Heart left ventricle (tissue), 16 donors: ENCODE data around the gene CRIP2. TPM values are rescaled to one million over a fixed set of nuclear protein-coding genes. Genes with fewer than 3 reads are reported as not detected.

Experiments
- ATAC-seq, 4 donors: fragments of 200-7000 bp; cut with Tn5 transposase; one replicate each; pipeline ENCODE4 v1.9.1; 2020 to 2022; ENCODE audit warnings: moderate library complexity in 4 of 4, mild to moderate bottlenecking in 3 of 4, moderate number of reproducible peaks in 1 of 4
- DNase-seq, 5 donors: peaks; one replicate each; pipeline ENCODE4 v3.0.0-alpha.2; 2020
- H3K27ac ChIP-seq, 12 donors: fragments of 200-600 bp; sonication (generic) in 4 of 12; one replicate each; pipeline versions ENCODE4 v1.5.0 to v1.8.0; 2016 to 2022; ENCODE audit warnings: mild to moderate bottlenecking in 2 of 12
- H3K27me3 ChIP-seq, 9 donors: fragments of 200-600 bp; sonication (generic) in 2 of 9; one replicate each; pipeline versions ENCODE4 v1.5.1 to v1.8.0; 2016 to 2022; ENCODE audit warnings: mild to moderate bottlenecking in 3 of 9
- H3K36me3 ChIP-seq, 9 donors: fragments of 200-600 bp; sonication (generic) in 2 of 9; one replicate each; pipeline versions ENCODE4 v1.5.0 to v1.8.0; 2018 to 2022; ENCODE audit warnings: mild to moderate bottlenecking in 2 of 9
- H3K4me1 ChIP-seq, 12 donors: fragments of 200-600 bp; sonication (generic) in 4 of 12; one replicate each; pipeline versions ENCODE4 v1.5.0 to v1.8.0; 2016 to 2022; ENCODE audit warnings: mild to moderate bottlenecking in 3 of 12
- H3K4me3 ChIP-seq, 12 donors: fragments of 200-600 bp; sonication (generic) in 4 of 12; one replicate each; pipeline versions ENCODE4 v1.5.0 to v1.8.0; 2017 to 2022; ENCODE audit warnings: mild to moderate bottlenecking in 9 of 12, moderate library complexity in 4 of 12
- H3K9me3 ChIP-seq, 12 donors: fragments of 200-600 bp; sonication (generic) in 4 of 12; one replicate each; pipeline versions ENCODE4 v1.5.0 to v1.8.0; 2016 to 2022; ENCODE audit warnings: mild to moderate bottlenecking in 1 of 12
- CTCF ChIP-seq, 12 donors: fragments of 200-600 bp; sonication (generic) in 4 of 12; IDR thresholded peaks; one replicate each; pipeline versions ENCODE4 v1.5.0 to v1.8.0; 2018 to 2022; ENCODE audit warnings: antibody characterized with exemption in 12 of 12, mild to moderate bottlenecking in 5 of 12
- POLR2A ChIP-seq, 2 donors: fragments of 450-650 bp; IDR thresholded peaks; one replicate each; pipeline ENCODE4 v1.6.1; 2017; ENCODE audit warnings: antibody characterized with exemption in 2 of 2, mild to moderate bottlenecking in 2 of 2, moderate library complexity in 2 of 2
- WGBS, 4 donors: extraction: QIAGEN DNeasy Blood & Tissue Kit in 2 of 4; methylation state at CpG; one replicate each; pipeline versions ENCODE4 v1.1.5 to v1.1.7; 2013 to 2018; 5-methylcytosine and 5-hydroxymethylcytosine counted together
- intact Hi-C, 10 donors: fragments of 100-400 bp; cut with DNase I; formaldehyde crosslinking; loops; one replicate each; pipeline versions ENCODE4 v1.11.1 to v1.14.2; 2022
- polyA plus RNA-seq, 2 donors: library from polyadenylated mRNA; stranded (reverse); fragments of 200-250 nt; gene quantifications; one replicate each; pipeline ENCODE4 v1.2.3, GENCODE V29; 2013
- total RNA-seq, 9 donors: library from RNA; depleted of rRNA in 2 of 9; stranded (reverse); fragments of >200 nt in 2 of 9; fragmentation: NEBNext Ultra II Directional in 3 of 9; extraction: Animal tissue kit (Norgen Biotek cat#: 25700) in 3 of 9; gene quantifications; one replicate each; pipeline versions ENCODE4 v1.1.0 to v1.2.4, GENCODE V29; 2016 to 2023
- donor health status: ischemic (EF 13 %, LVEDD 7.1; RV severe dilation, severe dysfunction).
- donor health status: healthy with polysubstance abuse.
- donor health status: DM: no; HTN: yes; CAD: no.
- donor health status: DM: no; HTN: no; CAD: no.
- donor health status: ischemic (EF 25% LVEDD 6.9; RV normal size, moderate dysfunction).
- donor health status: ischemic (EF 25% LVEDD 5.7; RV mildly dilated, moderate dysfunction).
- donor health status: healthy.
- donor health status: DM: yes; HTN: yes; CAD: no.
- donor health status: ischemic (EF 35%, LVEDD 5.7; RV mildly dilated, moderate dysfunction).
- donor health status: nonischemic (EF 11% LVEDD 7.7; RV severe dilation, severe dysfunction).
- donor health status: DM: yes; HTN: yes; CAD: no.
- donor health status: PGD.
- donor health status: ischemic (EF 29% LVEDD 5.4; RV normal size, mild dysfunction).
- donor health status: nonischemic (EF 23%, LVEDD 6.1; RV moderate dilation, normal function).

CRIP2 gene
- total and polyA plus RNA-seq, 11 donors: 695 to 1,715 (median 851) TPM

GRCh38 chr14:105430042-105430441, 44.6 kb upstream of the CRIP2 start:
- H3K27ac ChIP-seq: peak overlapping the region in 4 of 12 donors; percentile 18 to 54 (median 38)
- no peak for TF ChIP-seq CTCF (IDR thresholded peaks at IDR 0.05)
- no peak for TF ChIP-seq POLR2A (IDR thresholded peaks at IDR 0.05)
- no peak overlapping the region for H3K4me3 ChIP-seq
- peaks cover 0 to 20% (median 0%) of the 10 kb centered on the region in 9 donors for H3K36me3 ChIP-seq
- 71 to 79% (median 76%) methylated on average over 6 of the region's 6 CpGs for WGBS, 4 donors
- H3K9me3 ChIP-seq: peaks cover 0 to 13% (median 0%) of the 10 kb centered on the region in 12 donors
- intact Hi-C loops: no loop called here
- peak in 3 of 4 donors; percentile 21 to 62 (median 35) for ATAC-seq
- peaks cover 0 to 17% (median 6%) of the 10 kb centered on the region in 12 donors for H3K4me1 ChIP-seq
- no peak for DNase-seq
- no peaks in the 10 kb centered on the region for H3K27me3 ChIP-seq

DNA sequence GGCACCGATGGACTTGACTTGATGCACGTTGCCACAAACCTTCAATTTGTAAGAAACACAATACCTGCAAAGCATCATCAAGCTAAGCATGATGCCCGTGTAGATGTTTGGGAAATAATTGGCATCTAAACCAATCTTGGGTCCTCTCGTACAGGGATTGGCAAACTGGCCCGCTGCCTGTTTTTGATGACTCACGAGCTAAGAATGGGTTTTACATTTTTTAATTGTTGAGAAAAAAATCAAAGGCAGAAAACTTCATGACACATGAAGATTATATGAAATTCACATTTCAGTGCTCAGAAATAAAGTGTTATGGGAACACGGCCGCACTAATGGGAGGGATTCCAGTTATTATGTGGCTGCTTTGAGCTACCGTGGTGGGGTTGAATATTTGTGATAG, 44.1 kb upstream of the CRIP2 start:
- TF ChIP-seq POLR2A (IDR thresholded peaks at IDR 0.05): no peak
- TF ChIP-seq CTCF (IDR thresholded peaks at IDR 0.05): no peak
- peaks cover 0 to 19% (median 0%) of the 10 kb centered on the region in 9 donors for H3K36me3 ChIP-seq
- intact Hi-C loops: no loop called here
- H3K9me3 ChIP-seq: peaks cover 0 to 14% (median 0%) of the 10 kb centered on the region in 12 donors
- peak overlapping the region in 4 of 12 donors; percentile 20 to 54 (median 35) for H3K27ac ChIP-seq
- ATAC-seq (no peak), DNase-seq (no peak)
- H3K4me3 ChIP-seq: no peak overlapping the region
- H3K4me1 ChIP-seq: peaks cover 0 to 17% (median 6%) of the 10 kb centered on the region in 12 donors
- no peaks in the 10 kb centered on the region for H3K27me3 ChIP-seq
- 61 to 75% (median 69%) methylated on average over 9 of the region's 9 CpGs for WGBS, 4 donors

DNA sequence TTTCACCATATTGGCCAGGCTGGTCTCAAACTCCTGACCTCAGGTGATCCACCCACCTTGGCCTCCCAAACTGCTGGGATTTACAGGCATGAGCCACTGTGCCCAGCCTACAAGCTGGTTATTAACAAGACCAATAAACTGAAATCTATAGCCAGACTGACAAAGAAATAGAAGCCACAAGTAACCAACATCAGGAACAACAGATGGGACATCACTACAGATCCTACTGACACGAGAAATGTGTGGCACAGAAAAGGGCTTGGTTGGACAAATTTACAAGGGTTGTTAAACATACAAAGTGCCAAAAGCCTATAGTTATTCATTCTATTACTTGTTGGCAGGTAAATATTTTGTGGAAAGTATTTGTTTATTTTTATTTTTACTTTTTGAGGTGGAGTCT, 43.4 kb upstream of the CRIP2 start:
- H3K9me3 ChIP-seq: peaks cover 0 to 19% (median 0%) of the 10 kb centered on the region in 12 donors
- intact Hi-C loops: no loop called here
- WGBS, 4 donors: 96 to 100% (median 99%) methylated on average over 1 of the region's 1 CpG

DNA sequence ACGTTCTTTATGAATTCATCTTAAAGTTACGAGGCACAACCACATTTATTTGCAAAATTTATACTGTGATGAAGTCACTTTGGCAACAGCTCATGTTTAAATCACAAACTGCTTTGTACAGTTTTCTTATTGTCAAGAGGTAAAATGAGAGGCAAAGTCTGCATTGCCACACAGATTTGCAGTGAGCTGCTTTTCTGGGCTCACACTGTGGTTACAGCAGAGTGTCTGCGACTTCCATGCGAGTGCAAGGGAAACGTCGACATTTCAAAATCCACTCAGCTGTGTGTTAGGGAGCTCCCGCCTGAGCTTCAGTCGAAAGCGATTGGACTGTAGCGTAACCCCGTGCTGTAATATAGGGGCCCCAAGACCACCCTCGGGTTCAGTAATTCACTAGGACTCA, 42.0 kb upstream of the CRIP2 start:
- intact Hi-C loops: no loop called here

More for the DNA sequence above, 43.4 kb upstream of the CRIP2 start:
- H3K4me3 ChIP-seq: no peak overlapping the region
- no peaks in the 10 kb centered on the region for H3K27me3 ChIP-seq
- H3K4me1 ChIP-seq: peaks cover 0 to 17% (median 6%) of the 10 kb centered on the region in 12 donors
- peaks cover 0 to 19% (median 0%) of the 10 kb centered on the region in 9 donors for H3K36me3 ChIP-seq
- H3K27ac ChIP-seq: peak overlapping the region in 3 of 12 donors; percentile 20 to 49 (median 21)
- TF ChIP-seq POLR2A (IDR thresholded peaks at IDR 0.05): no peak
- no peak for TF ChIP-seq CTCF (IDR thresholded peaks at IDR 0.05)
- DNase-seq: no peak
- ATAC-seq: no peak

More for the DNA sequence above, 42.0 kb upstream of the CRIP2 start:
- Histone ChIP-seq H3K36me3 (peaks cover 0 to 7% (median 0%) of the 10 kb centered on the region in 9 donors), H3K27ac (no peak overlapping the region), H3K27me3 (no peaks in the 10 kb centered on the region), H3K4me3 (no peak overlapping the region), H3K9me3 (peaks cover 0 to 19% (median 0%) of the 10 kb centered on the region in 12 donors), H3K4me1 (peaks cover 0 to 17% (median 6%) of the 10 kb centered on the region in 12 donors)
- ATAC-seq (no peak), DNase-seq (no peak)
- no peak for TF ChIP-seq CTCF (IDR thresholded peaks at IDR 0.05)
- TF ChIP-seq POLR2A (IDR thresholded peaks at IDR 0.05): no peak
- 93 to 95% (median 94%) methylated on average over 12 of the region's 12 CpGs for WGBS, 4 donors
